ENCODE data around the gene RIOK2.
"Not testable (repeated sequence)": the region's sequence is repeated elsewhere in the genome, so short reads cannot be mapped to it uniquely, and the experiment has no call there.

The RIOK2 gene

GRCh38 chr5:97191893-97192292 lies 8.8 kb upstream of the RIOK2 start:
- H3K27me3 ChIP-seq (ENCODE audit: low read depth), result no peaks in the 10 kb centered on the region
- no peak for DNase-seq (ENCODE audit: low spot score in 2 of 2)
- H3K36me3 ChIP-seq (replicated peaks), result no peaks in the 10 kb centered on the region
- in situ Hi-C loops (cut with MboI; ENCODE audit: low sequenced_read_pairs), result no loop called here
- no peaks in the 10 kb centered on the region for H3K9me3 ChIP-seq
- no peaks in the 10 kb centered on the region for H3K4me1 ChIP-seq
- no peak overlapping the region for H3K4me3 ChIP-seq

GRCh38 chr5:97189523-97189922 lies 6.5 kb upstream of the RIOK2 start:
- in situ Hi-C loops (cut with MboI; ENCODE audit: low sequenced_read_pairs), result not testable (repeated sequence)

GRCh38 chr5:97183930-97184213 lies 825 bp upstream of the RIOK2 start:
- DNase-seq (ENCODE audit: low spot score in 2 of 2), result no peak
- Histone ChIP-seq H3K36me3 (replicated peaks) (peaks cover 9% of the 10 kb centered on the region), H3K9me3 (0 out of 2 replicates have a peak, but pooled peaks cover 2% of the 10 kb centered on the region), H3K4me1 (peaks cover 18% of the 10 kb centered on the region), H3K27me3 (ENCODE audit: low read depth) (no peaks in the 10 kb centered on the region), H3K4me3 (peak overlapping the region; percentile 64)
- in situ Hi-C loops (cut with MboI; ENCODE audit: low sequenced_read_pairs), result no loop called here

More at GRCh38 chr5:97189523-97189922, 6.5 kb upstream of the RIOK2 start:
- not testable (repeated sequence) for DNase-seq (ENCODE audit: low spot score in 2 of 2); H3K4me1 ChIP-seq; H3K9me3 ChIP-seq; H3K27me3 ChIP-seq (ENCODE audit: low read depth); H3K36me3 ChIP-seq (replicated peaks); H3K4me3 ChIP-seq

- Histone ChIP-seq H3K9me3 (0 out of 2 replicates have a peak, but pooled peaks cover 2% of the 10 kb centered on the region), H3K27me3 (ENCODE audit: low read depth) (no peaks in the 10 kb centered on the region), H3K36me3 (replicated peaks) (peaks cover 15% of the 10 kb centered on the region), H3K4me3 (peak overlapping the region; percentile 64), H3K4me1 (peaks cover 18% of the 10 kb centered on the region)
- DNase-seq (ENCODE audit: low spot score in 2 of 2), result no peak
- in situ Hi-C loops (cut with MboI; ENCODE audit: low sequenced_read_pairs), result no loop called here
These were observed 412 bp downstream of the RIOK2 start for GRCh38 chr5:97182571-97183099.

- H3K9me3 ChIP-seq, result 0 out of 2 replicates have a peak, but pooled peaks cover 2% of the 10 kb centered on the region
- H3K4me1 ChIP-seq, result peaks cover 18% of the 10 kb centered on the region
- DNase-seq (ENCODE audit: low spot score in 2 of 2), result no peak
- in situ Hi-C loops (cut with MboI; ENCODE audit: low sequenced_read_pairs), result no loop called here
- peaks cover 21% of the 10 kb centered on the region for H3K36me3 ChIP-seq (replicated peaks)
- no peaks in the 10 kb centered on the region for H3K27me3 ChIP-seq (ENCODE audit: low read depth)
- peak overlapping the region; percentile 64 for H3K4me3 ChIP-seq
These were observed 1.0 kb downstream of the RIOK2 start for GRCh38 chr5:97181856-97182545.

GRCh38 chr5:97179457-97179856 lies 3.6 kb downstream of the RIOK2 start:
- in situ Hi-C loops (cut with MboI; ENCODE audit: low sequenced_read_pairs); H3K27me3 ChIP-seq (ENCODE audit: low read depth); H3K4me3 ChIP-seq; DNase-seq (ENCODE audit: low spot score in 2 of 2); H3K9me3 ChIP-seq: not testable (repeated sequence)
- Histone ChIP-seq H3K4me1 (peaks cover 13% of the 10 kb centered on the region), H3K36me3 (replicated peaks) (peaks cover 42% of the 10 kb centered on the region)

GRCh38 chr5:97172227-97172626 lies 10.8 kb downstream of the RIOK2 start:
- H3K4me3 ChIP-seq, result no peak overlapping the region
- in situ Hi-C loops (cut with MboI; ENCODE audit: low sequenced_read_pairs), result loop anchor here (25.0 kb wide), 1 partner anchor 535 kb away; no protein-coding TSS in a partner anchor
- no peaks in the 10 kb centered on the region for H3K9me3 ChIP-seq
- DNase-seq (ENCODE audit: low spot score in 2 of 2), result no peak
- peaks cover 86% of the 10 kb centered on the region for H3K36me3 ChIP-seq (replicated peaks)
- no peaks in the 10 kb centered on the region for H3K4me1 ChIP-seq
- no peaks in the 10 kb centered on the region for H3K27me3 ChIP-seq (ENCODE audit: low read depth)

- H3K36me3 ChIP-seq (replicated peaks), result peaks cover 83% of the 10 kb centered on the region
- H3K9me3 ChIP-seq, result no peaks in the 10 kb centered on the region
- H3K4me1 ChIP-seq, result no peaks in the 10 kb centered on the region
- no peak overlapping the region for H3K4me3 ChIP-seq
- H3K27me3 ChIP-seq (ENCODE audit: low read depth), result no peaks in the 10 kb centered on the region
- no peak for DNase-seq (ENCODE audit: low spot score in 2 of 2)
- in situ Hi-C loops (cut with MboI; ENCODE audit: low sequenced_read_pairs), result loop anchor here (25.0 kb wide), 1 partner anchor 534 kb away; no protein-coding TSS in a partner anchor
These were observed 11.3 kb downstream of the RIOK2 start for GRCh38 chr5:97171703-97172102.

GRCh38 chr5:97167435-97167834 lies 15.6 kb downstream of the RIOK2 start:
- no peak for DNase-seq (ENCODE audit: low spot score in 2 of 2)
- Histone ChIP-seq H3K27me3 (ENCODE audit: low read depth) (no peaks in the 10 kb centered on the region), H3K36me3 (replicated peaks) (peaks cover 61% of the 10 kb centered on the region), H3K9me3 (no peaks in the 10 kb centered on the region), H3K4me3 (no peak overlapping the region), H3K4me1 (no peaks in the 10 kb centered on the region)
- in situ Hi-C loops (cut with MboI; ENCODE audit: low sequenced_read_pairs), result loop anchor here (25.0 kb wide), 1 partner anchor 530 kb away; no protein-coding TSS in a partner anchor

- no peak for DNase-seq (ENCODE audit: low spot score in 2 of 2)
- peaks cover 59% of the 10 kb centered on the region for H3K36me3 ChIP-seq (replicated peaks)
- no peak overlapping the region for H3K4me3 ChIP-seq
- H3K4me1 ChIP-seq, result no peaks in the 10 kb centered on the region
- no peaks in the 10 kb centered on the region for H3K9me3 ChIP-seq
- H3K27me3 ChIP-seq (ENCODE audit: low read depth), result no peaks in the 10 kb centered on the region
- in situ Hi-C loops (cut with MboI; ENCODE audit: low sequenced_read_pairs), result loop anchor here (25.0 kb wide), 1 partner anchor 528 kb away; no protein-coding TSS in a partner anchor
These were observed 17.3 kb downstream of the RIOK2 start for GRCh38 chr5:97165726-97166125.

GRCh38 chr5:97164846-97165245 lies 18.2 kb downstream of the RIOK2 start:
- H3K27me3 ChIP-seq (ENCODE audit: low read depth), result no peaks in the 10 kb centered on the region
- no peaks in the 10 kb centered on the region for H3K9me3 ChIP-seq
- DNase-seq (ENCODE audit: low spot score in 2 of 2), result no peak
- H3K36me3 ChIP-seq (replicated peaks), result peaks cover 59% of the 10 kb centered on the region
- H3K4me3 ChIP-seq, result no peak overlapping the region
- in situ Hi-C loops (cut with MboI; ENCODE audit: low sequenced_read_pairs), result loop anchor here (5.0 to 25.0 kb wide), 2 partner anchors 423 to 528 kb away; no protein-coding TSS in a partner anchor
- no peaks in the 10 kb centered on the region for H3K4me1 ChIP-seq

GRCh38 chr5:97163790-97164285 lies 19.2 kb downstream of the RIOK2 start:
- H3K27me3 ChIP-seq (ENCODE audit: low read depth), result no peaks in the 10 kb centered on the region
- no peaks in the 10 kb centered on the region for H3K9me3 ChIP-seq
- H3K4me3 ChIP-seq, result no peak overlapping the region
- peaks cover 49% of the 10 kb centered on the region for H3K36me3 ChIP-seq (replicated peaks)
- in situ Hi-C loops (cut with MboI; ENCODE audit: low sequenced_read_pairs), result loop anchor here (5.0 to 25.0 kb wide), 2 partner anchors 422 to 527 kb away; no protein-coding TSS in a partner anchor
- DNase-seq (ENCODE audit: low spot score in 2 of 2), result no peak
- no peaks in the 10 kb centered on the region for H3K4me1 ChIP-seq

GRCh38 chr5:97163360-97163764 lies 19.7 kb downstream of the RIOK2 start:
- DNase-seq (ENCODE audit: low spot score in 2 of 2), result peak in 1 of 2 experiments; percentile 13
- in situ Hi-C loops (cut with MboI; ENCODE audit: low sequenced_read_pairs), result loop anchor here (5.0 to 25.0 kb wide), 2 partner anchors 421 to 526 kb away; no protein-coding TSS in a partner anchor
- Histone ChIP-seq H3K27me3 (ENCODE audit: low read depth) (no peaks in the 10 kb centered on the region), H3K9me3 (no peaks in the 10 kb centered on the region), H3K4me1 (no peaks in the 10 kb centered on the region), H3K4me3 (no peak overlapping the region), H3K36me3 (replicated peaks) (peaks cover 44% of the 10 kb centered on the region)

GRCh38 chr5:97162045-97162444 lies 21.0 kb downstream of the RIOK2 start:
- Histone ChIP-seq H3K36me3 (replicated peaks) (peaks cover 31% of the 10 kb centered on the region), H3K4me3 (no peak overlapping the region), H3K27me3 (ENCODE audit: low read depth) (no peaks in the 10 kb centered on the region), H3K9me3 (no peaks in the 10 kb centered on the region), H3K4me1 (no peaks in the 10 kb centered on the region)
- DNase-seq (ENCODE audit: low spot score in 2 of 2), result peak; percentile 74 to 82
- in situ Hi-C loops (cut with MboI; ENCODE audit: low sequenced_read_pairs), result loop anchor here (5.0 to 25.0 kb wide), 2 partner anchors 420 to 525 kb away; no protein-coding TSS in a partner anchor
